Smooth muscle cell (in vitro differentiated cells): ENCODE data around the gene AOPEP. TPM values are rescaled to one million over a fixed set of nuclear protein-coding genes. Genes with fewer than 3 reads are reported as not detected.

ENCODE experiments used
- DNase-seq: peaks from one replicate; lab custom pipeline; 2025; ENCODE audit not compliant: unreplicated experiment; lab: John Stamatoyannopoulos, UW
- H2AFZ ChIP-seq: fragments of 200-600 bp; sonication (generic); 2 replicates; pipeline ENCODE4 v1.6.0; 2016; ENCODE audit warnings: antibody characterized with exemption, low read depth, mild to moderate bottlenecking
- H3F3A ChIP-seq: fragments of 200-600 bp; sonication (generic); 2 replicates; pipeline ENCODE4 v1.6.0; 2017; ENCODE audit warnings: antibody characterized with exemption, low read depth
- H3K27ac ChIP-seq: fragments of 200-600 bp; sonication (generic); 2 replicates; pipeline ENCODE4 v1.5.1; 2016; ENCODE audit warnings: low read depth, mild to moderate bottlenecking
- H3K27me3 ChIP-seq: fragments of 200-600 bp; sonication (generic); 2 replicates; pipeline ENCODE4 v1.6.1; 2016; ENCODE audit warnings: low read depth, mild to moderate bottlenecking
- H3K36me3 ChIP-seq: fragments of 200-600 bp; sonication (generic); 2 replicates; pipeline ENCODE4 v1.5.1; 2016; ENCODE audit warnings: low read depth
- H3K4me1 ChIP-seq: fragments of 200-600 bp; sonication (generic); 2 replicates; pipeline ENCODE4 v1.5.1; 2016; ENCODE audit warnings: low read depth
- H3K4me2 ChIP-seq: fragments of 200-600 bp; sonication (generic); 2 replicates; pipeline ENCODE4 v1.6.0; 2016; ENCODE audit warnings: mild to moderate bottlenecking
- H3K4me3 ChIP-seq: fragments of 200-600 bp; sonication (generic); 2 replicates; pipeline ENCODE4 v1.5.1; 2016; ENCODE audit warnings: mild to moderate bottlenecking
- H3K79me2 ChIP-seq: fragments of 200-600 bp; sonication (generic); 2 replicates; pipeline ENCODE4 v1.6.0; 2016; ENCODE audit warnings: low read depth, mild to moderate bottlenecking
- H3K9ac ChIP-seq: fragments of 200-600 bp; sonication (generic); 2 replicates; pipeline ENCODE4 v1.6.0; 2016; ENCODE audit warnings: low read depth
- H3K9me3 ChIP-seq: fragments of 200-600 bp; sonication (generic); replicated peaks from 2 replicates; pipeline ENCODE4 v1.5.1; 2016; ENCODE audit warnings: low read depth
- H4K20me1 ChIP-seq: fragments of 200-600 bp; sonication (generic); 2 replicates; pipeline ENCODE4 v1.6.0; 2016; ENCODE audit warnings: low read depth
- CTCF ChIP-seq: fragments of 200-600 bp; sonication (generic); IDR thresholded peaks from 2 replicates; pipeline ENCODE4 v1.5.1; 2017; ENCODE audit warnings: borderline replicate concordance, mild to moderate bottlenecking, antibody characterized with exemption; ENCODE audit not compliant: insufficient read depth, poor library complexity, severe bottlenecking
- WGBS: methylation state at CpG from one replicate; pipeline ENCODE4 v1.1.7; 2016; ENCODE audit warnings: low lambda C conversion rate; 5-methylcytosine and 5-hydroxymethylcytosine counted together
- polyA plus RNA-seq: library from polyadenylated mRNA; unstranded; fragments of >200 nt; fragmentation: Nextera tagmentation; extraction: Ambion mirVana; gene quantifications from 2 replicates; pipeline ENCODE4 v1.2.1, GENCODE V29; 2016
- total RNA-seq: library from RNA; depleted of rRNA; stranded (reverse); fragments of >200 nt; gene quantifications from 2 replicates; pipeline ENCODE4 v1.2.3, GENCODE V29; 2014

AOPEP gene
- total and polyA plus RNA-seq, 2 experiments from 2014 or later: 52.7 to 94.9 TPM

GRCh38 chr9:94908583-94909249, 182.2 kb downstream of the AOPEP start:
- Histone ChIP-seq H3K27me3 (no peaks in the 10 kb centered on the region), H3K4me1 (peaks cover 34% of the 10 kb centered on the region), H3K9me3 (no peaks in the 10 kb centered on the region), H3K9ac (peak overlapping the region; percentile 71), H3K4me3 (no peak overlapping the region), H3K79me2 (peaks cover 10% of the 10 kb centered on the region), H3F3A (peaks cover 35% of the 10 kb centered on the region), H3K27ac (peak overlapping the region; percentile 90), H3K4me2 (peak overlapping the region; percentile 66), H3K36me3 (no peaks in the 10 kb centered on the region), H2AFZ (no peak overlapping the region), H4K20me1 (no peaks in the 10 kb centered on the region)
- WGBS: 31% methylated on average over 9 of the region's 9 CpGs
- no peak for DNase-seq
- no peak for TF ChIP-seq CTCF

- peaks cover 39% of the 10 kb centered on the region for H3F3A ChIP-seq
- no peak overlapping the region for H2AFZ ChIP-seq
- TF ChIP-seq CTCF: no peak
- no peak for DNase-seq
- H3K9ac ChIP-seq: peak overlapping the region; percentile 71
- H3K36me3 ChIP-seq: no peaks in the 10 kb centered on the region
- peak overlapping the region; percentile 66 for H3K4me2 ChIP-seq
- 77% methylated on average over 12 of the region's 12 CpGs for WGBS
- H3K4me1 ChIP-seq: peaks cover 41% of the 10 kb centered on the region
- H3K79me2 ChIP-seq: peaks cover 10% of the 10 kb centered on the region
- peak overlapping the region; percentile 90 for H3K27ac ChIP-seq
- H3K27me3 ChIP-seq: no peaks in the 10 kb centered on the region
- no peaks in the 10 kb centered on the region for H4K20me1 ChIP-seq
- H3K4me3 ChIP-seq: no peak overlapping the region
- H3K9me3 ChIP-seq: no peaks in the 10 kb centered on the region
These were observed 182.9 kb downstream of the AOPEP start for GRCh38 chr9:94909250-94909894.

- Histone ChIP-seq H4K20me1 (no peaks in the 10 kb centered on the region), H3F3A (peaks cover 43% of the 10 kb centered on the region), H3K4me3 (no peak overlapping the region), H3K79me2 (peaks cover 9% of the 10 kb centered on the region), H3K9ac (no peak overlapping the region), H2AFZ (no peak overlapping the region), H3K27ac (peak overlapping the region; percentile 90), H3K36me3 (no peaks in the 10 kb centered on the region), H3K9me3 (no peaks in the 10 kb centered on the region), H3K4me1 (peaks cover 40% of the 10 kb centered on the region), H3K4me2 (no peak overlapping the region), H3K27me3 (no peaks in the 10 kb centered on the region)
- no peak for TF ChIP-seq CTCF
- 95% methylated on average over 20 of the region's 20 CpGs for WGBS
- DNase-seq: no peak
These were observed 183.6 kb downstream of the AOPEP start for GRCh38 chr9:94909965-94910730.
